PFSK-1 (cell line): Measurements from ENCODE around the gene CHD3.

ENCODE experiments used
- FOXP2 ChIP-seq: optimal IDR thresholded peaks from 2 replicates; pipeline ENCODE3; 2011; ENCODE audit warnings: borderline replicate concordance, control low read depth, inconsistent platforms; ENCODE audit not compliant: insufficient read depth; ENCODE audit errors: extremely low read length, extremely low read depth
- POLR2AphosphoS5 ChIP-seq: IDR thresholded peaks from 2 replicates; pipeline ENCODE4 v1.6.1; 2012; ENCODE audit warnings: low read depth, mild to moderate bottlenecking, control low read depth, low read length, moderate library complexity
- REST ChIP-seq, 2 experiments: IDR thresholded peaks; 2 replicates each; pipeline versions ENCODE4 v1.6.1 to v1.8.0; 2011 to 2012; ENCODE audit warnings: low read depth in 2 of 2, low read length in 2 of 2, control low read depth in 1 of 2, inconsistent platforms in 1 of 2, mild to moderate bottlenecking in 1 of 2, moderate library complexity in 1 of 2; ENCODE audit not compliant: insufficient read depth in 1 of 2
- SIN3A ChIP-seq: IDR thresholded peaks from 2 replicates; pipeline ENCODE4 v1.6.1; 2012; ENCODE audit warnings: mild to moderate bottlenecking, low read length, moderate library complexity, borderline replicate concordance; ENCODE audit not compliant: insufficient read depth
- TAF1 ChIP-seq: IDR thresholded peaks from 2 replicates; pipeline ENCODE4 v1.6.1; 2012; ENCODE audit warnings: low read length, control low read depth, borderline replicate concordance; ENCODE audit not compliant: insufficient read depth

CHD3 gene

GRCh38 chr17:7843536-7844291 lies 44.9 kb upstream of the CHD3 start:
- peak; percentile 99 for TF ChIP-seq SIN3A
- TF ChIP-seq POLR2AphosphoS5 = peak; percentile 58
- TF ChIP-seq REST (IDR thresholded peaks at IDR 0.05; ENCODE audit: insufficient read depth in 1 of 2, low read depth in 2 of 2, low read length in 2 of 2) = no peak
- TF ChIP-seq FOXP2 = no peak
- TF ChIP-seq TAF1 = no peak

- TF ChIP-seq REST (IDR thresholded peaks at IDR 0.05; ENCODE audit: insufficient read depth in 1 of 2, low read depth in 2 of 2, low read length in 2 of 2) = no peak
Observed at GRCh38 chr17:7844292-7845154, 44.1 kb upstream of the CHD3 start.

GRCh38 chr17:7845359-7846062 lies 43.1 kb upstream of the CHD3 start:
- TF ChIP-seq SIN3A (no peak), POLR2AphosphoS5 (no peak), TAF1 (no peak), REST (IDR thresholded peaks at IDR 0.05; ENCODE audit: insufficient read depth in 1 of 2, low read depth in 2 of 2, low read length in 2 of 2) (no peak), FOXP2 (no peak)

- TF ChIP-seq FOXP2 (no peak), TAF1 (no peak), REST (IDR thresholded peaks at IDR 0.05; ENCODE audit: insufficient read depth in 1 of 2, low read depth in 2 of 2, low read length in 2 of 2) (no peak), SIN3A (no peak), POLR2AphosphoS5 (no peak)
Observed at GRCh38 chr17:7846063-7846735, 42.4 kb upstream of the CHD3 start.
